HepG2 (cell line): ENCODE data around the gene CCNF. TPM values are rescaled to one million over a fixed set of nuclear protein-coding genes. Genes with fewer than 3 reads are reported as not detected.

Source experiments
- CC2D1A ChIP-seq: sonication (generic); formaldehyde crosslinking; IDR thresholded peaks from 2 replicates; pipeline ENCODE4 v1.8.1; 2023; ENCODE audit warnings: mild to moderate bottlenecking, missing genetic modification reagents
- CHCHD3 ChIP-seq: sonication (generic); formaldehyde crosslinking; IDR thresholded peaks from 2 replicates; pipeline ENCODE4 v1.8.0; 2022; ENCODE audit warnings: mild to moderate bottlenecking, missing genetic modification reagents, moderate library complexity
- DZIP1 ChIP-seq: sonication (generic); formaldehyde crosslinking; IDR thresholded peaks from 2 replicates; pipeline ENCODE4 v1.5.0; 2020; ENCODE audit warnings: mild to moderate bottlenecking, missing genetic modification reagents
- NFE2L2 ChIP-seq: fragments of 150-350 bp; IDR thresholded peaks from 2 replicates; pipeline ENCODE4 v1.6.1; 2014; ENCODE audit warnings: low read length
- NFRKB ChIP-seq: fragments of 450-650 bp; IDR thresholded peaks from 2 replicates; pipeline ENCODE4 v1.6.1; 2017
- PATZ1 ChIP-seq: sonication (generic); formaldehyde crosslinking; IDR thresholded peaks from 2 replicates; pipeline ENCODE4 v1.4.0; 2020; ENCODE audit warnings: missing genetic modification reagents
- PHB2 ChIP-seq: fragments of 450-650 bp; IDR thresholded peaks from 2 replicates; pipeline ENCODE4 v1.6.1; 2018; ENCODE audit not compliant: partially characterized antibody
- SOX13 ChIP-seq, 3 experiments: fragments of 450-650 bp in 1 of 3; sonication (generic) in 1 of 3; formaldehyde crosslinking in 1 of 3; IDR thresholded peaks in 2 of 3; conservative IDR thresholded peaks in 1 of 3; 2 replicates each; pipeline versions ENCODE4 v1.5.0 to v1.6.1; 2016 to 2020; ENCODE audit warnings: antibody characterized with exemption in 1 of 3, mild to moderate bottlenecking in 1 of 3, missing compliant biosample characterization in 1 of 3, missing genetic modification reagents in 1 of 3, moderate library complexity in 1 of 3
- ZBTB8A ChIP-seq: sonication (generic); formaldehyde crosslinking; IDR thresholded peaks from 2 replicates; pipeline ENCODE4 v1.4.0; 2020; ENCODE audit warnings: mild to moderate bottlenecking, low read depth, missing genetic modification reagents, borderline replicate concordance
- ZNF263 ChIP-seq: sonication (generic); formaldehyde crosslinking; IDR thresholded peaks from 2 replicates; pipeline ENCODE4 v1.4.0; 2020; ENCODE audit warnings: missing genetic modification reagents
- ZNF33B ChIP-seq: sonication (generic); formaldehyde crosslinking; IDR thresholded peaks from 2 replicates; pipeline ENCODE4 v1.5.1; 2020; ENCODE audit warnings: mild to moderate bottlenecking, missing genetic modification reagents
- ZNF556 ChIP-seq: sonication (generic); formaldehyde crosslinking; IDR thresholded peaks from 2 replicates; pipeline ENCODE4 v1.4.0; 2020; ENCODE audit warnings: mild to moderate bottlenecking, missing genetic modification reagents, borderline replicate concordance
- ZNF770 ChIP-seq: sonication (generic); formaldehyde crosslinking; IDR thresholded peaks from 2 replicates; pipeline ENCODE4 v1.5.0; 2020; ENCODE audit warnings: mild to moderate bottlenecking, missing genetic modification reagents
- ZNF776 ChIP-seq: sonication (generic); formaldehyde crosslinking; IDR thresholded peaks from 2 replicates; pipeline ENCODE4 v1.4.0; 2020; ENCODE audit warnings: mild to moderate bottlenecking, missing genetic modification reagents
- polyA plus RNA-seq, 8 experiments: library from polyadenylated mRNA; depleted of rRNA in 3 of 8; stranded (reverse) in 7 of 8; unstranded in 1 of 8; fragments of >200 nt; fragmentation: Illumina TruSeq in 4 of 8; extraction: Trizol in 4 of 8; gene quantifications; 2 replicates each; pipeline versions ENCODE4 v1.2.1 to v1.2.3, GENCODE V29; 2011 to 2016; ENCODE audit warnings: low read depth in 4 of 8, missing spikeins in 1 of 8, mixed read lengths in 1 of 8; ENCODE audit not compliant: insufficient read depth in 1 of 8
- total RNA-seq, 5 experiments: library from RNA; depleted of rRNA; stranded (reverse); fragments of >200 nt; fragmentation: Illumina TruSeq; extraction: Trizol; gene quantifications; 2 replicates each; pipeline ENCODE4 v1.2.3, GENCODE V29; 2016; ENCODE audit warnings: low read depth in 1 of 5

The CCNF gene
- total and polyA plus RNA-seq, 2 of the 13 experiments (the other 11 are each of a cell fraction or from before 2014, with no cell fraction given): 6.4 to 22.8 TPM

- TF ChIP-seq ZNF770 (CRISPR knock-in tag): no peak
- 0 out of 2 replicates have a peak, but pooled peaks have one; percentile 25 for TF ChIP-seq PATZ1 (CRISPR knock-in tag)
- no peak for TF ChIP-seq PHB2
- TF ChIP-seq NFE2L2: no peak
- TF ChIP-seq CHCHD3 (CRISPR knock-in tag): no peak
- TF ChIP-seq ZNF556: no peak
- no peak for TF ChIP-seq DZIP1
- no peak for TF ChIP-seq SOX13 (IDR thresholded peaks at IDR 0.05)
- TF ChIP-seq SOX13 (CRISPR knock-in tag; conservative IDR thresholded peaks at IDR 0.05 in 1 of 2, IDR thresholded peaks at IDR 0.05 in 1 of 2): no peak
- TF ChIP-seq ZNF776 (CRISPR knock-in tag): no peak
- no peak for TF ChIP-seq NFRKB
- TF ChIP-seq ZNF263 (CRISPR knock-in tag): no peak
- TF ChIP-seq ZNF33B (CRISPR knock-in tag): no peak
- no peak for TF ChIP-seq CC2D1A (CRISPR knock-in tag)
- TF ChIP-seq ZBTB8A (CRISPR knock-in tag): no peak
Measured at GRCh38 chr16:2470603-2471015, 41.4 kb downstream of the CCNF start (continued).
